Activated CD4-positive, alpha-beta T cell treated with anti-CD3 and anti-CD28 coated beads, Interleukin-2, amount 50 U/mL, for 24 hours (primary cell): Measurements from ENCODE around the gene KDM3B.
A peak's percentile ranks its signal among the peaks of the same experiment; 100 is the strongest.

ENCODE experiments used
- DNase-seq, 2 donors: peaks; one replicate each; pipeline ENCODE4 v3.0.0-alpha.2; 2020; ENCODE audit warnings: low read depth in 1 of 2, low spot score in 1 of 2

The KDM3B gene

DNA sequence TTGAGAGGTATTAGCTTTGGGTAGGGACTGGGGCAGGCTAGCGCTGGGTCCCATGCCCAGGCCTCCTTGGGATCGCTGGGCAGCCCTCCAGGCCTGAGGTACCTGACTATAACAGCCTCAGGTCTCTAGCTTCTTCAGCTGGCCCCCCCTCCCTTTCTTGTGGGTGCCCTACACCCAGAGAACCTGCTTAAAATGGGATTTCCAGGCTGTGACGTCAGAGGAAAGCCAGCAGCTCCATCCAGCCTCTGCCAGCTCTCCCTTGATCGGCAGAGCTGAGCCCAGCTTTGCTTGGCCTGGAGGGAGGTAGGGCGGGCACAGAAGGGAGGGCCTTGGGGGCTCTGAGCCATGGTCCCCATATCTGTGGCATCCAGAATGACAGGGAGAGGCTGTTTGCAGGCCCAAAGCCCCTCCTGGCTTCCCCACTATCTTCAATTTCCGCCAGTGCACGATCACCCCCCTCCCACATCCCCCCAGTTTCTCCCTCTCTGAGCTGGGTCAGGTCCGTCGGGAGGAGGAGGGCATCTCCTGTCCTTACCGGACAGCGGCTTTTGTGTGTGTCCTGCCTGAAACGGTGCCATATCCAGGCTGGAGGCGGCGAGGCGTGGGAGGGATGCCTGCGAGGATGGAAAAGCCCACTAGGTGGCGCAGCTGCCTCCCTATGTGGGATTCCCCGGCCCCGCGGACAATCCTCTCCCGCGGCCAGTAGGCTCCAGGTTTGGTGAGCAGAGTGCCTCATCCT lies 97.2 kb downstream of the KDM3B start:
- peak; percentile 68 to 74 for DNase-seq

DNA sequence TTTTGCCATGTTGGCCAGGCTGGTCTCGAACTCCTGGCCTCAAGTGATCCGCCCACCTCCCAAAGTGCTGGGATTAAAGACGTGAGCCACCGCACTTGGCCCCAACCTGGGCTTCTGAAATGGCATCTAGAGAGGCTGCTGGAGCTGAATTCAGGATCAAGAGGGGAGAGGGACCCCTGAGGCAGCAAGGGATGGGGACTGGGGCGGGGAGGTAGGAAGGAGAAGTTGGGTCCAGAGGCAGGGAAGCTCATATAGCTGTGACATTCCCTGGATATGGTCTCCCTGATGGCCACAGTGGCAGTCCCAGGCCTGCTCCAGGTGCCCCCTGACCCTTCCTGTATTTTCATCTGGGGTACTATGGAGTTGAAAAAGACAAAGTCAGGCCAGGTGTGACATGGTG lies 98.5 kb downstream of the KDM3B start:
- DNase-seq: no peak

DNA sequence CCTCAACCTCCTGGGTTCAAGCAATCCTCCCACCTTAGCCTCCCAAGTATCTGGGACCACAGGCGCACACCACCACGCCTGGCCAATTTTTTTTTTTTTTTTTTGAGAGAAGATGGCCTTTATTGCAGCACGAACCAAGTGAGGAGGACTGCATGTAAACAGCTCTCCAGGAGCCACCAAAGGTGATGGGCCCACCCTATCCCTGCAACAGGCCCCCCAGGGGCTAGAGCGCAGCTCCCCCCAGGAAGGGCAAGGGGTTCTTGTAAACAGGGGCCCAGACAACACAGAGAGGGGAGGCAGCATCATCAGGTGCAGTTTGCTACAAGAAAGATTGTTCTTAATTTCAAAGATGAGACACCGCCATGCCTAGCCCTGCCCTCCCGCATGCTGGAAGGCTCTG lies 100.2 kb downstream of the KDM3B start:
- DNase-seq: no peak

DNA sequence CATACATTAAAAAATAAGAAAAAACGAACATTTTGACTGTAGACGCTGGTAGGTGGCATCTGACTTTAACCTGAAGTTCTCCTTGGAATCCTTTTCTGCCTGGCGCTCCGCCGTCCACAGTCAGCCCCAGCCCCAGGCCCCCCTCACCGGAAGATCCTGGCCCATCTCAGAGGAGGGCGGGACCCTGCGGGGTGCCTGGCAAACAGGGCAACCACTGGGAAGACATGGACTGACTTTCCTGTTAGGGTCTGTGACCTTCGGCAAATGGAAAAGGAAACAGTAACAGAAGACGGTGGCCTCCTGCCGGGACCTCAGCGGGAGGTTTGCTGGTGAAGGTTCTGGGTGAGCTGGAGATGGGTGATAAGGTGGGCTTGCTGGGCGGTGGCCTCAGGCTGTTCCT lies 101.1 kb downstream of the KDM3B start:
- no peak for DNase-seq

DNA sequence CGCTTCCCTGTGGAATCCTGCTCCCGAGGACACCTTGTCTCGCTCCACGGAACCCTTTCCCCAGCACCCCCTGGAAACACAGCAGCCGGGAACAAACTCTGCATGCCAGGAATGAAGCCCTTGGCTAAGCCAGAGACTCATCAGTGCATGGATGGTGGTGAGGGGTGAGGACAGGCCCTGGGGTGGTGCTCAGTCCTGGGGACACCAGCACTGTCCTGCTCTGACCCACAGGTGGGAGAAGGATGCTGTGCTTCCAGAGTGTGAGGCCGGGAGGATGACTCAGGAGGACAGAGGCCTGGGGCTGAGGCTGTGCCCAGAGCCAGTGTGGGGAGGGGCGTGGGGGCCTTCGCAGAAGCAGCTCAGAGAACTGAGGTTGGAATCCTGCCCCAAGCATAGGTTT lies 101.6 kb downstream of the KDM3B start:
- DNase-seq: no peak

DNA sequence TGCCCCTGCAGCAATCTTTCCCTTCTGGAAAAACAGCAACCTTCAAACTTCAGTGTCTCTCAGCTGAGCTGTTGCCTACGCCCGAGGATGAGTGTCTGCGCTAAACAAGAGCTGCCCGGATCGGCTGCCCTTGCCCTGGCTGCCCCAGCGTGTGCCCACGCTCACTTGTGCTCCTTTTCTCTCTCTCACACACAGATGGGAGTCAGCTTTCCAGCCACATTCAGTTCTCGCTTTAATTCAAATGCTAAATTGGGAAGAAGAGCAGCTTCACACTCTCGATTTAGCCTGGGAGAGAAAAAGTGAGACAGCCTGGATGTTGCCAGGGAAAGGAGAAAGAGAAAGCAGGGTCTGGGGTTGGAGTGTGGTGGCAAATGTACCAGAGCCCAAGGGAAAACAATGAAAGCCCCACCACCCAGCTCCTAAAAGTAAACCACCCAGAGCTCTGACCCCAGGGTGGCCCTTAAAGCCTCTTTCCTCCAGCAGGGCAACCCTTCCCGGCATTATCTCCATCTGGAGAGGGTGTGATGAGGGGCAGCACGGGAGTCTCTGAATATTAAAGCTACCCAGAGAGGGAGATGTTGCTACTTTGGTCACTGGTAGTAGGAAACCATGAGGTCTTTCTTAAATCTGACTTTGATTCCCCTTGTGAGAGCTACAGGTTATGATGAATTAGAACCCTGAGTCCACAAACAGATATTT lies 102.9 kb downstream of the KDM3B start:
- no peak for DNase-seq

DNA sequence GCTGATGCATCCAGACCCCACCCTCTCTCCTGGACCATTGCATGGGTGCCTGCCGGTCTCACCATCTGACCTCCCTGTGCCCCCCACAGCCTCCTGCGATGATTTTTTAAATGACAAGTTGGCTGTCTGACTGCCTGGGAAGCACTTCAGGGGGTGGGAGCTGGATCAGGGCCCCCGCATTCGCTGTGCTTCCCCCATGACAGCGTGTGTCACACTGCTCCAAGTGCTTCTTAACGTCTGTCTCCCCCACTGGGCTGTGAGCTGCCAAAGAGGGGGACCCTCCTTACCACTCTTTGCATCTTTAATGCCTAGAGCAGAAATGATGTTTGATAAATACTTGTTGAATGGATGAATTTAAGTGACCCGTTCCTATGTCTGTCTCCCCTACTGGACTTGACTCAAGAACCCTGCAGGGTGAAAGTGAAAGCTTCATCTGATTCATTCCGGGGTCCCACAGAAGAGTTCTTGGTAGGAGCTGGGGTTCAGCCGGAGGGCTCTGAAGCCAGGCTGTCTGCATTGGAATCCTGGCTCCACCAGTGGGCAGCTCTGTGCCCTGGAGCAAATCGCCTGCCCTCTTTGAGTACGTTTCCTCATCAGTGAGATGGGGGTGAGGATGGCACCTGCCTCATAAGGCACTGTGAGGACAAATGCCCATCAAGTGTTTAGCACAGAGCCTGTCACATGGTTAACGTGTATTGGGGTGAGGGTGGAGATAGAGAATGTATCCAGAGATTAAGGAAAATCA lies 105.2 kb downstream of the KDM3B start:
- no peak for DNase-seq

DNA sequence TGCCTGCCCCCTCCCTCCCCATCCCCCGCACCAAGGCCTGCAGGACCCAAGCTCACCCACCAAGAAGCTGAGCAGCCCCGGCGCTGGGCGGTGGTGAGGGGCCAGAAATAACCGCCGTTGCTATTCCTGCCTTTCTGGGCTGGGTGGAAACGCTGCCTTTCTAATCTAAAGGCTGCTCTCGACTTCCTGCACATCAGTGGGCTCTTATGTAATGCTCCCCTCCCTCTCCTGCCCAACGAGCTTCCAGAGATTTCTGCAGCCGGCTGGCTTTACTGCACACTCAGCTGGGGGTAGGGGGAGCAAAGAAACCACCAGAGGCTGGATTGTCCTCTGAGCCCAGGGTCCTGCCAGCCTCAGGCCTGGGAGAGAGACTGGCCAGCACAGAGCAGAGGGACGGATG lies 105.9 kb downstream of the KDM3B start:
- no peak for DNase-seq

DNA sequence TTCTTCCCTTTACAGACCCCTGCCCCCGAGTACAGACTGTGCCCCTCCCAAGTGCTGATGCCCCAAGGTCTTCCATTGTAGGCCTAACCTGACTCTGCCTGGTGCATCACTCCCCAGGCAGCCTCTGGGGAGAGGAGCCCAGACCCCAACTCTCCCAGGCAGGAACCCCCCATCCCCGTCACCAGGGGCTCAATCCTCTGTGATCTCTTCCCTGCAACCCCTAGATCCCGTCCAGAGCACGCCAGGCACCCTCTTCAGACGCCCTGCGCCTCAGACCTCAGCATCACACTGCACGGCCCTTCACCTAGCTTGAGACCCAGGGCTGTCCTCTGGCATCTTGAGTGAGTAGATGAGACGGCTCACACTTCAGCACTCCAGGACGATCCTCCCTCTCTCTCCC lies 106.4 kb downstream of the KDM3B start:
- DNase-seq: no peak

DNA sequence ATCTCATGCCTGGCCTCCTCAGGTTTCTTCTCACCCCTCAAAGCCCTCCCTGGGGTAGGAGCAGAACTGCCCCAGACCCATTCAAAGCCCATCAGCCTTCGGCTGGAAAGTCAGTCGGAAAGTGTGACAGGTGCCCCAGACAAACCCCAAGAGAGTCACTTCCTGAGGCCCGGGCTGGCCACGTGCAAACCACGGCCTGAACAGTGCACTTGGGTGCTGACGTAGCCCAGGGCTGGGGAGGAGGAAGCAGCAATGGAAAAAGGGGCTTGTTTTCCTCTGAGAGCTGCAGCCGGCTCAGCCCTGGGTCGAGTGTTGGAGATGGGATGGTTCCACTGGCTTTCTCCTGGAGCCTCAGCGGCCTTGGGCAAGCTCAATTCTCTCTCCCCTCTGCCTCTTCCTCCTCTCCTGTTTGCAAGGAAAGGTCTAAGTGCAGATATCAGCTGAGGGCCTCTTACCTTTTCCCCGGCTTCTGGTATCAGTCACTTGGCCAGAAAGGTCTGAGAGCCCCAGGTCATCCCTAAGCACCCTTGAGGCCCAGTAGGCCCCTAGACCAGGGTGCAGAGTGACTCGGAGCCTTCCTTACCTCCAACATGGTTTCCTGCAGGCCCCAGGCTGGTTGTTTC lies 106.9 kb downstream of the KDM3B start:
- DNase-seq: peak; percentile 69 to 87

DNA sequence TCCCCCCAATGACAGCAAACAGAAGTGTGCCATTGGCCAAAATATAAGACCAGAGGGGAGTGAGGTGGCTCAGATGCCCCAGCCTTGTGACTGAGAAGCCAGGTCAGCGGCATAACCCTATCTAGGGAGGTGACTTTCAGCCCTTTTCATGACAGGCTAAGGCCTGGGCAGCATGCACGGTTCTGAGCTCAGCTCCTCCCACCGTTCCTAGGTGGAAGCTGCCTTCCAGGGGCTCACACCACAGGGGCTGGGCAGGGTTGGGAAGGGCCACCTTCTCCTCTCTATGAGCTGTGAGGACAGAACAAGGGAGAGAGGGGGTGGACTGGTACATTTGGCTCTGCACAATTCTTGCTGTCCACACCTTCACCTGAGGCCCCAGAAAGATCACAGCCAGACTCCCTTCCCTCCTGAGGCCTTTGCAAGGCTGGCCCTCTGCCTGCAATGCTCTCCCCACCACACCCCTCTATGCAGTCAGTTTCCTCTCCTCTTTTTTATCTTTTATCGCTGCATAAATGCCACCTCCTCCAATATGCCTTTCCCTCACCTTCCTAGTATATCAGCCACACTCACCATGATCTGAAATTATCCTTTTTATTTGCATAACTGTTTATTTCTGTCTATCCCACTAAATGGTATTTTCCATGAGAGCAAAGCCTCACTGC lies 107.7 kb downstream of the KDM3B start:
- DNase-seq: no peak

DNA sequence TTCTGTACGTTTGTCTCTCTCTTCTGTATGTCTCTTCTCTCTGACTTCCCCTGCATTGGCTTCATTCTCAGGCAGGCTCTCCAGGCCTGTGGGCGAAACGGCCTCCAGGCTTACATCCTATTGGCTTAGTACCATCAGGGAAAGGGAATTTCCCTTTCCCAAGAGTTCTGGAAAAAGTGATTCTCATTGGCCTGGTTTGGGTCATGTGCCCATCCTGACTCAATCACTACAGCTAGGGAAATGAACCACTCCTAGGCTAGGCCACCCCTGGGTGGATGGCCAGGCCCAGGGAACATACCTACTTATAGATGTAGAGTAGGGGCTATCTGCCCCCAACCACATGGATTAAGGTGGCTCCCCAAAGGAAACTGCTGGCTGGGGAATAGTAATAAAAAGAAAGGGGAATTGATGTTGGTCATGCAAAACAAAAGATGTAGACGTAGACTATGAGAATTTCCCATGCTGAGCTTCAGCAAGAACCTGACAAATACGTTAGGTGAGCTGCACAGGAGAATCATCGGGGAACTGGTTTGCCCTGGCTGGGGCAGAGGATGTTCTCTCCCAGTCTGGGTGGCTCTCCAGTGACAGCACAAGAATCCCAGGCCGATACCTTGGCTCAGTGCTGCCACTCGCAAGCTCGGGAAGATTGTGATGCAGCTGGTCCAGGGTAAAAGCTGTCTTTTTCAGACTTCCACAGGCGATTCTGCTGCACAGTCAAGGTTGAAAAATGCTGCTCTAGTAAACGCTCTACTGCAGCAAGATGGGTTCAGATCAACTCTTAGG lies 109.0 kb downstream of the KDM3B start:
- no peak for DNase-seq

DNA sequence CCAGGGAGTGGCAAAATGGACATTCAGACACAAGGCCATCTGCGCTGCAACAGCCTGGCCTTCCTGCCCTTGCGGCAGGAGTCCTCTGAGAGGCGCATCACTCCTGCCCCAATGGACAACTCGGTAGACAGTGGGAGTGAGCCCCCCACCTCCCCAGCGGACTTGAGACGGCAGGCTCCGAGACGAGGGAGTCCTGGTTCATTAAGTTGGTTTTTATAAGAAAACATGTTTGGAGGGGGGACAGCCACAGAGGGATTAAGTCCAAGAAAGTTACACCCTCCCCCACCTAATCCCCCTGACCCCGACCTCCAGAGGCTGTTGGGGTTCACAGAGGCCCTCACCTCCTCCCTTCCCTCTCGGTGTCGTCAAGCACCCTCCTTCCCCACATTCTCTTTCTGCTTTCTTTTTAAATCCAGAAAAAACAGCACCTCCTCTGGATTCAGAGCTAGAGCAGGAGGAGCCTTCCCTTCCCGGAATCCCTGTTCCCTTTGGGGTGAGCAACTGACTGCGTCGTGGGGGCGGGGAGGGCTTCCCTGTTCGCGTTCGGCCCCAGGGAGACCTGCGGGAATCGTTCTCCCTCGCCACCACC lies 111.0 kb downstream of the KDM3B start:
- DNase-seq: no peak

DNA sequence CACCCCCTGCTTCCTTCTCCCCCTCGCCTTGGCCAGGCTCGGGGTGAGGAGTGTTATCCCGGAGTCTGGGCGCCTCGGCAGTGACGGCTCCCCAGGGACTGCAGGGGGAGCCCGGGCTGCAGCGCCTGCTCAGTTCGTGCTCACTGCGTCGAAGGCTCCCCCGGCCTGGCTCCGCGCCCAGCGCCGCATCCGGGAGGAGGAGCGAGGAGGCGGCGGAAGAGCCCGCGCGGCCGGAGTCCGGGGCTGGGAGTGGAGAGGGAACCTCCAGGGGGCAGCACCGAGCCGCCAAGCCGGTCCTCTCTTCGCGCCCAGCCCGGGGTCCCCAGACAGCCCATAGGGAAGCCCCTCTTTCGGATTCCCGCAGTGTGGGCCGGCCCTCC lies 111.5 kb downstream of the KDM3B start:
- DNase-seq: peak; percentile 86 to 92

DNA sequence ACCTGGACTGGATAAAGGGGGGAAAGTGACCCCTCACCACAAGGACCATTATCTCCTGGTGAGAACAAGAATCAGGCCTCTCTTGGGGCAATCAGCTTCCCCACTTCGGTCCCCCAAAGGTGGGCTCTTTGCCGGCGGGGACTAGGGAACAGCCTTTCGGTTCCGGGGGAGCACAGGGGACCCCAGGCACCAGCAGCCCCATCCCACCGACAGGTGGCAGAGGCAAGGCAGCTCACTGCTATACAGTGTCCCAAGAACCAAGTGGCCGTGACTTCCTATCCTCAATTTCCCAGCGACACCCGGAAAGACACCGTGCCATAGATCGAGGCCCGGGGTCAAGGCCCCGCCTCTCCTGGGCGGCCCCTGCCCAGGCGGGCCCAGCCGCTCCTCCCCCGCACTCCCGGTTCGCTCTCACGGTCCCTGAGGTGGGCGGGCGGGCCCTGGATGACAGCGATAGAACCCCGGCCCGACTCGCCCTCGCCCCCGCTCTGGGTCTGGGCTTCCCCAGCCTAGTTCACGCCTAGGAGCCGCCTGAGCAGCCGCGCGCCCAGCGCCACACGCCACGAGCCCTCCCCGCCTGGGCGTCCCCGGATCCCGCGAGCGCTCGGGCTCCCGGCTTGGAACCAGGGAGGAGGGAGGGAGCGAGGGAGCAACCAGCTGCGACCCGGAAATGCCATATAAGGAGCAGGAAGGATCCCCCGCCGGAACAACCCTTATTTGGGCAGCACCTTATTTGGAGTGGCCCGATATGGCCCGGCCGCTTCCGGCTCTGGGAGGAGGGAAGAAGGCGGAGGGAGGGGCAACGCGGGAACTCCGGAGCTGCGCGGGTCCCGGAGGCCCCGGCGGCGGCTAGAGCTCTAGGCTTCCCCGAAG lies 112.1 kb downstream of the KDM3B start:
- peak; percentile 96 to 98 for DNase-seq

DNA sequence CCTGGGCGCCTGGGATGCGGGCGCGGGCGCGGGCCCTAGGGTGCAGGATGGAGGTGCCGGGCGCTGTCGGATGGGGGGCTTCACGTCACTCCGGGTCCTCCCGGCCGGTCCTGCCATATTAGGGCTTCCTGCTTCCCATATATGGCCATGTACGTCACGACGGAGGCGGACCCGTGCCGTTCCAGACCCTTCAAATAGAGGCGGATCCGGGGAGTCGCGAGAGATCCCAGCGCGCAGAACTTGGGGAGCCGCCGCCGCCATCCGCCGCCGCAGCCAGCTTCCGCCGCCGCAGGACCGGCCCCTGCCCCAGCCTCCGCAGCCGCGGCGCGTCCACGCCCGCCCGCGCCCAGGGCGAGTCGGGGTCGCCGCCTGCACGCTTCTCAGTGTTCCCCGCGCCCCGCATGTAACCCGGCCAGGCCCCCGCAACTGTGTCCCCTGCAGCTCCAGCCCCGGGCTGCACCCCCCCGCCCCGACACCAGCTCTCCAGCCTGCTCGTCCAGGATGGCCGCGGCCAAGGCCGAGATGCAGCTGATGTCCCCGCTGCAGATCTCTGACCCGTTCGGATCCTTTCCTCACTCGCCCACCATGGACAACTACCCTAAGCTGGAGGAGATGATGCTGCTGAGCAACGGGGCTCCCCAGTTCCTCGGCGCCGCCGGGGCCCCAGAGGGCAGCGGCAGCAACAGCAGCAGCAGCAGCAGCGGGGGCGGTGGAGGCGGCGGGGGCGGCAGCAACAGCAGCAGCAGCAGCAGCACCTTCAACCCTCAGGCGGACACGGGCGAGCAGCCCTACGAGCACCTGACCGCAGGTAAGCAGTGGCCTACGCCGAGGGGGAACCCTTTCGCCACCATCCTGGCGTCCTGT lies 113.0 kb downstream of the KDM3B start, which contains the start of gene EGR1:
EGR1 (plus strand) TSS at position 219 of the 864 bp plus-strand sequence; CDS start at position 502, 283 bp downstream.
- peak; percentile 94 to 95 for DNase-seq

DNA sequence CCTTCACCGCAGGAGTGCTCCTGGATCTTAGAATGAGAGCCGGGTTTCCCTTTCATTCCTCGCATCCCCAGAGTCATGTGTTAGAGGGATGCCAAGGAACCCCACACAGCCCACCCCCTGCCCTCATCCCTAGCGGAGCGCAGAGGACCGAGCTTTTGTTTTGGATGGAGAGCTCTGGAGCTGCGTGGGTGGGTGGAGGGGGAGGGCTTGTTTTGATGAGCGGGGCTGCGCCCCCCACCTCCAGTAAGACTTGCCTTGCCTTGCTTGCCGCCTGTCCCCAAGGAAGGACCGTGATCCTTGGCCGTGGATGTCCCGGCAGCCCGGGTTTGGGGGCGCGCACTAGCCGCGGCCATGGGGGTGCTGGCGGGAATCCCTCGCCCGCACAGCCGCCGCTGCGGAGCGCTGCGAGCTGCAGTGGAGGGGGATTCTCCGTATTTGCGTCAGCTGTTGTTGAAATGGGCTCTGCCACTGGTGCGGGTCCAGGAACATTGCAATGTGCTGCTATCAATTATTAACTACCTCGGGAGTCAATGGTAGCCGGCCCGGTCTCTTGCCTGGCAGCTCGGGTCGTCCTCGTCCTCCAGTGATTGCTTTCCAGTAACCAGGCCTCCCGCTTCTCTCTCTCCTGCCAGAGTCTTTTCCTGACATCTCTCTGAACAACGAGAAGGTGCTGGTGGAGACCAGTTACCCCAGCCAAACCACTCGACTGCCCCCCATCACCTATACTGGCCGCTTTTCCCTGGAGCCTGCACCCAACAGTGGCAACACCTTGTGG lies 113.8 kb downstream of the KDM3B start:
- DNase-seq: no peak
